Adrenal gland (tissue), 12 donors: ENCODE measurements around the gene HEBP1. TPM values are rescaled to one million over a fixed set of nuclear protein-coding genes. Genes with fewer than 3 reads are reported as not detected.

Experiments used
- DNase-seq, 7 donors: peaks; one replicate each; pipeline ENCODE4 v3.0.0-alpha.2; 2019 to 2020
- H3K27ac ChIP-seq, 5 donors: fragments of 200-600 bp; sonication (generic) in 4 of 5; 1 replicate in 3 of 5; 2 replicates in 2 of 5; pipeline versions ENCODE4 v1.5.1 to v1.8.0; 2016 to 2020; ENCODE audit warnings: mild to moderate bottlenecking in 1 of 5
- H3K27me3 ChIP-seq: fragments of 200-600 bp; 2 replicates; pipeline ENCODE4 v1.8.0; 2021
- H3K36me3 ChIP-seq, 2 donors: fragments of 200-600 bp; replicated peaks in 1 of 2; 1 replicate in 1 of 2; 2 replicates in 1 of 2; pipeline versions ENCODE4 v1.5.1 to v1.8.0; 2018 to 2022
- H3K4me1 ChIP-seq, 2 donors: fragments of 200-600 bp; replicated peaks in 1 of 2; 1 replicate in 1 of 2; 2 replicates in 1 of 2; pipeline versions ENCODE4 v1.5.1 to v1.8.0; 2018 to 2021
- H3K4me3 ChIP-seq, 4 donors: fragments of 200-600 bp; sonication (generic) in 3 of 4; one replicate each; pipeline ENCODE4 v1.5.1; 2016 to 2018
- H3K9me3 ChIP-seq, 3 donors: fragments of 200-600 bp; sonication (generic) in 1 of 3; replicated peaks in 1 of 3; 1 replicate in 2 of 3; 2 replicates in 1 of 3; pipeline versions ENCODE4 v1.5.1 to v1.8.0; 2016 to 2021
- POLR2A ChIP-seq, 2 donors: fragments of 450-650 bp; IDR thresholded peaks; one replicate each; pipeline ENCODE4 v1.6.1; 2017; ENCODE audit warnings: antibody characterized with exemption in 2 of 2, mild to moderate bottlenecking in 2 of 2, moderate library complexity in 1 of 2
- whole genome bisulfite sequencing, 4 donors: extraction: QIAGEN DNeasy Blood & Tissue Kit in 2 of 4; methylation state at CpG; one replicate each; pipeline versions ENCODE4 v1.1.5 to v1.1.7; 2013 to 2017; 5-methylcytosine and 5-hydroxymethylcytosine counted together
- intact Hi-C, 2 donors: fragments of 100-400 bp; cut with DNase I; formaldehyde crosslinking; loops; one replicate each; pipeline versions ENCODE4 v1.14.1 to v1.15.0; 2022 to 2023
- polyA plus RNA-seq, 3 donors: library from polyadenylated mRNA; stranded (reverse); fragments of 200-250 nt in 2 of 3; fragments of 350-450 nt in 1 of 3; fragmentation: Illumina TruSeq in 1 of 3; extraction: RNeasy Lipid Tissue Mini Kit (QIAGEN cat#74804) in 1 of 3; gene quantifications; one replicate each; pipeline ENCODE4 v1.2.3, GENCODE V29; 2013 to 2014
- total RNA-seq, 9 donors: library from RNA; depleted of rRNA in 4 of 9; stranded (reverse); fragments of >200 nt in 4 of 9; fragments of 120-200 nt in 1 of 9; fragmentation: NEBNext Ultra II Directional in 1 of 9; extraction: Animal tissue kit (Norgen Biotek cat#: 25700) in 1 of 9; gene quantifications; one replicate each; pipeline versions ENCODE4 v1.1.0 to v1.2.4, GENCODE V29; 2013 to 2023
- TF ChIP-seq, protein P1 (sequence below), 6 experiments: fragments of 450-650 bp in 4 of 6; fragments of 200-600 bp in 2 of 6; sonication (generic) in 1 of 6; IDR thresholded peaks; 1 replicate in 5 of 6; 2 replicates in 1 of 6; pipeline versions ENCODE4 v1.5.1 to v1.8.0; 2016 to 2021; ENCODE audit warnings: antibody characterized with exemption in 6 of 6, mild to moderate bottlenecking in 2 of 6, moderate library complexity in 1 of 6
- donor health status: healthy with polysubstance abuse.
- donor health status: Bipolar disorder and iron deficiency.
- donor health status: DM: yes; HTN: yes; CAD: no.
- donor health status: DM: no; HTN: no; CAD: no.
- donor health status: DM: no; HTN: no; CAD: no.
- donor health status: DM: yes; HTN: yes; CAD: no.

The HEBP1 gene
- total and polyA plus RNA-seq, 12 donors, result 34.3 to 165 (median 87.5) TPM

DNA sequence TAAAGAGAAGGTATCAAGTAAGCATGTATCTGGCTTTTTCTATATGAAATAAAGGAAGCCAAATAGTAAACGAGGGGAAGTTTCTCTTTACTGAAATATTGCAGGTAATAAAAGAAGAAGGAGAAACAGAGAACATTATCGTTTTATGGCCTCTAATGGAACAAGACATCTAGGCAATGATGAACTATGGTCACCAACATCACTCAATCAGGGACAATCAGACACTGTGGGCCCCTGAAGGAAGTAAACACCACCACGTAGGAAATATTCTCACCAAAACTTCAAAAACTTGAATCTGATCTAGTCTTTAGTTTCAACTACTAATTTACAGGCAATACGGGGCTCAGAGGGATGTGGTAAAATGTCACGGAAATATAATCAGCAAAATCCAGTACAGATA, 15.9 kb downstream of the HEBP1 start:
- H3K4me3 ChIP-seq, result no peak overlapping the region
- H3K4me1 ChIP-seq, result no peaks in the 10 kb centered on the region
- no peak for TF ChIP-seq POLR2A (IDR thresholded peaks at IDR 0.05)
- TF ChIP-seq, protein P1, sequence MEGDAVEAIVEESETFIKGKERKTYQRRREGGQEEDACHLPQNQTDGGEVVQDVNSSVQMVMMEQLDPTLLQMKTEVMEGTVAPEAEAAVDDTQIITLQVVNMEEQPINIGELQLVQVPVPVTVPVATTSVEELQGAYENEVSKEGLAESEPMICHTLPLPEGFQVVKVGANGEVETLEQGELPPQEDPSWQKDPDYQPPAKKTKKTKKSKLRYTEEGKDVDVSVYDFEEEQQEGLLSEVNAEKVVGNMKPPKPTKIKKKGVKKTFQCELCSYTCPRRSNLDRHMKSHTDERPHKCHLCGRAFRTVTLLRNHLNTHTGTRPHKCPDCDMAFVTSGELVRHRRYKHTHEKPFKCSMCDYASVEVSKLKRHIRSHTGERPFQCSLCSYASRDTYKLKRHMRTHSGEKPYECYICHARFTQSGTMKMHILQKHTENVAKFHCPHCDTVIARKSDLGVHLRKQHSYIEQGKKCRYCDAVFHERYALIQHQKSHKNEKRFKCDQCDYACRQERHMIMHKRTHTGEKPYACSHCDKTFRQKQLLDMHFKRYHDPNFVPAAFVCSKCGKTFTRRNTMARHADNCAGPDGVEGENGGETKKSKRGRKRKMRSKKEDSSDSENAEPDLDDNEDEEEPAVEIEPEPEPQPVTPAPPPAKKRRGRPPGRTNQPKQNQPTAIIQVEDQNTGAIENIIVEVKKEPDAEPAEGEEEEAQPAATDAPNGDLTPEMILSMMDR (IDR thresholded peaks at IDR 0.05), result no peak
- peaks cover 0 to 55% of the 10 kb centered on the region in 2 donors for H3K36me3 ChIP-seq
- 83 to 87% (median 85%) methylated on average over 5 of the region's 5 CpGs for WGBS, 4 donors
- no peak for DNase-seq
- intact Hi-C loops, result loop anchor here (5.0 to 10.0 kb wide), 2 partner anchors 67 to 149 kb away; no protein-coding TSS in a partner anchor
- no peak overlapping the region for H3K27ac ChIP-seq
- H3K27me3 ChIP-seq, result no peaks in the 10 kb centered on the region
- no peaks in the 10 kb centered on the region for H3K9me3 ChIP-seq

DNA sequence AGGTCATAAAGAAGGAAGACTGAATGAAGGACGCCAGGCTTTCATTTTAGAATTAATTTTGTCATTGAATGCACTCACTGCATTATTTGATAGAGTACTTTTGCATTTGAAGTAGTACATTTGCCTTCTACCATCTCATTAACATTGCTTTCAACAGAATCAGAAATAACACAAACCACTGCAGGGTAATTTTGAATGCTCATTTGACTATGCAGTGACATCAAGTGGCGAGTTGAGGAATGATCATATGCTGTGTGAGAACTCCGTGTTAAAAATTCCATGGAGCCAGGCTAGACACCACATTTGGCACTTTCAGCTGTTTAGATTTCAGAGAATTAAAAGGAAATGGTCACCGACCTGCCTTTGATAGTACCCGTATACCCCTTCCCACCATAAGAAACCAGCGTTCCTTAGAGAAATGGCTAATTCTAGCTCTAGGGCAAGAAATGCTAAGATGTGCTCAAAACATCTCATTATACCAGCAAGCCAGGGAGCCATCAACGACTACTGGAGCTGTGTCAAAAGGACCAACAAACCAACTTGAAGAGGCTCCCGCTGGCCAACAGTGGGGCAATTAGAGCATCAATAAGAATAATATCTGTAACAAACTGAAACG, 16.5 kb downstream of the HEBP1 start:
- no peak overlapping the region for H3K4me3 ChIP-seq
- no peak overlapping the region for H3K27ac ChIP-seq
- no peaks in the 10 kb centered on the region for H3K9me3 ChIP-seq
- DNase-seq, result peak in 4 of 7 donors; percentile 26 to 47 (median 37)
- H3K36me3 ChIP-seq, result peaks cover 0 to 55% of the 10 kb centered on the region in 2 donors
- intact Hi-C loops, result loop anchor here (5.0 to 10.0 kb wide), 2 partner anchors 66 to 149 kb away; no protein-coding TSS in a partner anchor
- H3K4me1 ChIP-seq, result no peaks in the 10 kb centered on the region
- H3K27me3 ChIP-seq, result no peaks in the 10 kb centered on the region
- 51 to 61% (median 57%) methylated on average over 9 of the region's 9 CpGs for WGBS, 4 donors
- TF ChIP-seq, protein P1 (IDR thresholded peaks at IDR 0.05), result peak; percentile 25 to 64 (median 56)
- TF ChIP-seq POLR2A (IDR thresholded peaks at IDR 0.05), result no peak

DNA sequence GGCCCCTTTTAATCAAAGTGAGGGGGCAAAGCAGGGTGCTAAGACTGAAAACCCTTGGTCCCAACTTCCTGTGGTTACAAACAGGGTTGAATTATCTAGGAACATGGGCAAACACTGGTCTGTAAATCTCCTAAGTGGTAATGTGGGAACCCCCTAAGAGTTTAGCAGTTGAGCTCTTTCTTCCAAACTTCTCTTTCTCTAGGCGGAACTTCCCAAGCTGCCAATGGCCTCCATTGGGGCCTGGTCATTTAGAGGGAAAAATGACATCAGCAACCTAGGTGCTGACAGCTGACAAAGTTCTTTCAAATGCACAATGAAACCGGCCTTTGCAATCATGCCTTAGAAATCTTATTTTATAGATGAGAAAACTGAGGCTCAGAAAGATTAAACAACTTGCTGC, 17.7 kb downstream of the HEBP1 start:
- no peaks in the 10 kb centered on the region for H3K4me1 ChIP-seq
- H3K4me3 ChIP-seq, result no peak overlapping the region
- no peak for DNase-seq
- no peak overlapping the region for H3K27ac ChIP-seq
- no peaks in the 10 kb centered on the region for H3K27me3 ChIP-seq
- TF ChIP-seq, protein P1 (IDR thresholded peaks at IDR 0.05), result no peak
- no peak for TF ChIP-seq POLR2A (IDR thresholded peaks at IDR 0.05)
- H3K9me3 ChIP-seq, result no peaks in the 10 kb centered on the region
- intact Hi-C loops, result loop anchor here (5.0 to 10.0 kb wide), 2 partner anchors 65 to 148 kb away; no protein-coding TSS in a partner anchor
- 91 to 95% (median 92%) methylated on average over 2 of the region's 2 CpGs for whole genome bisulfite sequencing, 4 donors
- H3K36me3 ChIP-seq, result peaks cover 0 to 45% of the 10 kb centered on the region in 2 donors

DNA sequence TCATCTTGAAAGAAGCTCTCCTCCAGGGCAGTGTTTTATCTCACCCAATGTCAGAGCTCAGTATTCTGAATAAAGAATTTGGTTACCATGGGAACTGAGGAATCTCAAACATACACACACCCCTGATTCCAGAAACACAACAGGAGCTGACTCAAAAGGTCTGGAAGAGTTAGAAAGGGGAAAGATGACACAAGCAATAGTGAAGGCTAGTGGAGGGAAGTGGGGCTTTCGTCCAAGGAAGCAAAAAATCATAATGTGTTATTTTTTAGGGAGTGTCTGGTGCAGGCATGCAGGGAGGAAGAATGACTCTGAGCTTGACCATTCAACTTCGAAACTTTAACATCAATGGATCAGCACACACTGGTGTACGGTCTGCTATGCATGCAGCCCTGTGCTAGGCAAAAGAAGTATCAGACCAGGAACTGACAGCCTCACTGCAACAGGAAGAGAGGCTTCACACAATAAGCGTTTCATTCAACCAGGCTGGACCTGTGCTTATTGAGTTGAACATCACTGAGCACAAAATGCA, 20.3 kb downstream of the HEBP1 start:
- intact Hi-C loops, result loop anchor here (5.0 to 10.0 kb wide), 2 partner anchors 62 to 145 kb away; no protein-coding TSS in a partner anchor
- no peaks in the 10 kb centered on the region for H3K27me3 ChIP-seq
- WGBS, 4 donors, result 56 to 67% (median 62%) methylated on average over 4 of the region's 4 CpGs
- TF ChIP-seq, protein P1 (IDR thresholded peaks at IDR 0.05), result no peak
- no peak for TF ChIP-seq POLR2A (IDR thresholded peaks at IDR 0.05)
- no peaks in the 10 kb centered on the region for H3K9me3 ChIP-seq
- peaks cover 0 to 9% of the 10 kb centered on the region in 2 donors for H3K4me1 ChIP-seq
- peaks cover 0 to 32% of the 10 kb centered on the region in 2 donors for H3K36me3 ChIP-seq
- no peak overlapping the region for H3K4me3 ChIP-seq
- H3K27ac ChIP-seq, result peak overlapping the region in 2 of 5 donors; percentile 47 to 81
- DNase-seq, result no peak
